H1 (cell line): ENCODE measurements around the gene ZNF57. TPM values are rescaled to one million over a fixed set of nuclear protein-coding genes. Genes with fewer than 3 reads are reported as not detected.

Source experiments
- CTCF ChIA-PET: fragments of 300-600 bp; sonication (Branson Sonifier 250); formaldehyde crosslinking; loops from one replicate; lab custom pipeline; 2021; ENCODE audit not compliant: partially characterized antibody; lab: Charles Lee
- POLR2A ChIA-PET: fragments of 300-600 bp; sonication (Branson Sonifier 250); formaldehyde crosslinking; loops from one replicate; lab custom pipeline; 2021; ENCODE audit warnings: inconsistent platforms; ENCODE audit not compliant: partially characterized antibody; lab: Charles Lee
- DNase-seq, 2 experiments: peaks; one replicate each; pipeline versions ENCODE4 v3.0.0 to v3.0.0-alpha.2; 2010 to 2022; ENCODE audit warnings: low spot score in 2 of 2, low read depth in 1 of 2, mixed read lengths in 1 of 2
- FAIRE-seq: peaks from 2 replicates; lab custom pipeline; 2011; peaks lifted over from hg19 to GRCh38; lab: Jason Lieb, UNC
- H2AFZ ChIP-seq: 2 replicates; pipeline ENCODE4 v1.8.1; 2012; ENCODE audit warnings: low read length, inconsistent platforms
- H2AK5ac ChIP-seq: 2 replicates; pipeline ENCODE4 v1.6.1; 2013; ENCODE audit warnings: low read depth, low read length
- H2BK120ac ChIP-seq: replicated peaks from 2 replicates; pipeline ENCODE3; 2013; ENCODE audit warnings: low read depth, low read length, inconsistent platforms
- H2BK12ac ChIP-seq: 2 replicates; pipeline ENCODE4 v1.6.1; 2013; ENCODE audit warnings: low read depth, low read length
- H2BK15ac ChIP-seq: 2 replicates; pipeline ENCODE4 v1.6.1; 2013; ENCODE audit warnings: low read length
- H2BK20ac ChIP-seq: 2 replicates; pipeline ENCODE4 v1.6.1; 2013; ENCODE audit warnings: low read length
- H2BK5ac ChIP-seq: 2 replicates; pipeline ENCODE4 v1.6.1; 2013; ENCODE audit warnings: low read depth, low read length
- H3K14ac ChIP-seq: 2 replicates; pipeline ENCODE4 v1.6.1; 2013; ENCODE audit warnings: inconsistent platforms; ENCODE audit not compliant: insufficient read length
- H3K18ac ChIP-seq: 2 replicates; pipeline ENCODE4 v1.6.1; 2013; ENCODE audit warnings: low read length; ENCODE audit errors: extremely low read depth
- H3K23ac ChIP-seq: 2 replicates; pipeline ENCODE4 v1.6.1; 2013; ENCODE audit warnings: inconsistent platforms; ENCODE audit not compliant: insufficient read length
- H3K23me2 ChIP-seq: 2 replicates; pipeline ENCODE4 v1.6.1; 2013; ENCODE audit warnings: low read depth, low read length
- H3K27ac ChIP-seq: 2 replicates; pipeline ENCODE4 v1.6.1; 2011; ENCODE audit warnings: low read depth, low read length, inconsistent platforms
- H3K27me3 ChIP-seq, 4 experiments: replicated peaks in 1 of 4; 1 replicate in 1 of 4; 2 replicates in 3 of 4; pipeline versions ENCODE4 v1.6.1 to v1.8.1; 2011 to 2013; ENCODE audit warnings: low read length in 3 of 4, mild to moderate bottlenecking in 3 of 4, inconsistent platforms in 2 of 4, mixed read lengths in 2 of 4, moderate library complexity in 1 of 4; ENCODE audit not compliant: control insufficient read depth in 3 of 4, insufficient read depth in 3 of 4; ENCODE audit errors: extremely low read depth in 1 of 4
- H3K36me3 ChIP-seq, 4 experiments: 2 replicates each; pipeline versions ENCODE4 v1.6.1 to v1.8.1; 2011 to 2013; ENCODE audit warnings: mild to moderate bottlenecking in 4 of 4, low read length in 3 of 4, moderate library complexity in 2 of 4, control low read depth in 1 of 4, inconsistent platforms in 1 of 4; ENCODE audit not compliant: insufficient read depth in 4 of 4, control insufficient read depth in 2 of 4
- H3K4ac ChIP-seq: replicated peaks from 2 replicates; pipeline ENCODE3; 2013; ENCODE audit warnings: low read length, low read depth, mixed read lengths, inconsistent platforms; ENCODE audit not compliant: insufficient read length
- H3K4me1 ChIP-seq, 4 experiments: replicated peaks in 1 of 4; 1 replicate in 1 of 4; 2 replicates in 3 of 4; pipeline versions ENCODE4 v1.6.1 to v1.8.1; 2011 to 2013; ENCODE audit warnings: low read length in 3 of 4, inconsistent platforms in 2 of 4, mixed read lengths in 1 of 4; ENCODE audit not compliant: insufficient read depth in 4 of 4, control insufficient read depth in 3 of 4
- H3K4me2 ChIP-seq, 2 experiments: 2 replicates each; pipeline versions ENCODE4 v1.6.1 to v1.8.1; 2011 to 2013; ENCODE audit warnings: low read depth in 2 of 2, low read length in 2 of 2, control low read depth in 1 of 2, inconsistent platforms in 1 of 2, mild to moderate bottlenecking in 1 of 2; ENCODE audit not compliant: insufficient read depth in 1 of 2
- H3K4me3 ChIP-seq, 4 experiments: fragments of 200-600, 300-600 bp in 1 of 4; sonication (generic), shearing (Covaris generic), sonication (Bioruptor Twin) in 1 of 4; 2 replicates each; pipeline versions ENCODE4 v1.5.1 to v1.8.1; 2011 to 2016; ENCODE audit warnings: low read length in 4 of 4, low read depth in 3 of 4, control low read depth in 2 of 4, inconsistent platforms in 2 of 4, mild to moderate bottlenecking in 2 of 4, mixed read lengths in 1 of 4, moderate library complexity in 1 of 4; ENCODE audit not compliant: insufficient read depth in 2 of 4; ENCODE audit errors: extremely low read depth in 1 of 4
- H3K56ac ChIP-seq: replicated peaks from 2 replicates; pipeline ENCODE3; 2013; ENCODE audit warnings: low read depth, mild to moderate bottlenecking, mixed read lengths, low read length, inconsistent platforms; ENCODE audit not compliant: insufficient read length
- H3K79me1 ChIP-seq: 2 replicates; pipeline ENCODE4 v1.6.1; 2013; ENCODE audit warnings: low read depth, low read length, control low read depth
- H3K79me2 ChIP-seq, 2 experiments: 2 replicates each; pipeline versions ENCODE4 v1.6.1 to v1.8.1; 2012 to 2013; ENCODE audit warnings: low read length in 2 of 2, mild to moderate bottlenecking in 2 of 2, inconsistent platforms in 1 of 2; ENCODE audit not compliant: insufficient read depth in 2 of 2, control insufficient read depth in 1 of 2
- H3K9ac ChIP-seq, 4 experiments: replicated peaks in 1 of 4; 1 replicate in 1 of 4; 2 replicates in 3 of 4; pipeline versions ENCODE4 v1.6.1 to v1.8.1; 2011 to 2013; ENCODE audit warnings: low read depth in 3 of 4, low read length in 3 of 4, control low read depth in 2 of 4, mild to moderate bottlenecking in 2 of 4, moderate library complexity in 2 of 4, inconsistent platforms in 1 of 4; ENCODE audit errors: extremely low read depth in 1 of 4
- H3K9me3 ChIP-seq, 2 experiments: 2 replicates each; pipeline versions ENCODE4 v1.6.1 to v1.8.1; 2012 to 2013; ENCODE audit warnings: mild to moderate bottlenecking in 2 of 2, moderate library complexity in 2 of 2, control low read depth in 1 of 2, inconsistent platforms in 1 of 2, low read depth in 1 of 2, low read length in 1 of 2, mixed read lengths in 1 of 2; ENCODE audit not compliant: insufficient read depth in 2 of 2
- H4K20me1 ChIP-seq, 2 experiments: replicated peaks in 1 of 2; 2 replicates each; pipeline versions ENCODE3 to v1.8.1; 2011 to 2013; ENCODE audit warnings: inconsistent platforms in 2 of 2, low read length in 2 of 2, mild to moderate bottlenecking in 1 of 2; ENCODE audit not compliant: insufficient read depth in 2 of 2, control insufficient read depth in 1 of 2
- H4K5ac ChIP-seq: 2 replicates; pipeline ENCODE4 v1.6.1; 2013; ENCODE audit warnings: low read length, low read depth, mixed read lengths, inconsistent platforms; ENCODE audit not compliant: insufficient read length
- H4K8ac ChIP-seq: 2 replicates; pipeline ENCODE4 v1.8.0; 2013; ENCODE audit warnings: mild to moderate bottlenecking, moderate library complexity, low read length, inconsistent platforms; ENCODE audit not compliant: insufficient read depth; ENCODE audit errors: extremely low read depth
- H4K91ac ChIP-seq: replicated peaks from 2 replicates; pipeline ENCODE3; 2013; ENCODE audit warnings: low read length, mixed read lengths, inconsistent platforms; ENCODE audit not compliant: insufficient read length
- CHD2 ChIP-seq: IDR thresholded peaks from 2 replicates; pipeline ENCODE4 v1.6.1; 2012; ENCODE audit warnings: low read length, improper control_type of control experiment
- EP300 ChIP-seq, 2 experiments: IDR thresholded peaks; 1 replicate in 1 of 2; 2 replicates in 1 of 2; pipeline ENCODE4 v1.6.1; 2011 to 2012; ENCODE audit warnings: low read depth in 2 of 2, low read length in 2 of 2, mild to moderate bottlenecking in 2 of 2, borderline replicate concordance in 1 of 2, inconsistent platforms in 1 of 2, moderate library complexity in 1 of 2
- GABPA ChIP-seq: IDR thresholded peaks from 2 replicates; pipeline ENCODE4 v1.6.1; 2011; ENCODE audit warnings: mild to moderate bottlenecking, low read length, moderate library complexity, borderline replicate concordance; ENCODE audit not compliant: insufficient read depth
- HDAC2 ChIP-seq, 2 experiments: fragments of 300-600 bp in 1 of 2; sonication (generic) in 1 of 2; IDR thresholded peaks; 2 replicates each; pipeline ENCODE4 v1.6.1; 2011 to 2012; ENCODE audit warnings: low read depth in 2 of 2, low read length in 2 of 2, mild to moderate bottlenecking in 2 of 2, moderate library complexity in 2 of 2, borderline replicate concordance in 1 of 2, inconsistent platforms in 1 of 2
- KDM4A ChIP-seq: IDR thresholded peaks from one replicate; pipeline ENCODE4 v1.7.1; 2012; ENCODE audit warnings: low read depth, mild to moderate bottlenecking, moderate library complexity, low read length, inconsistent platforms; ENCODE audit not compliant: severe bottlenecking
- MAFK ChIP-seq: IDR thresholded peaks from 2 replicates; pipeline ENCODE4 v1.6.1; 2012; ENCODE audit warnings: low read depth, mild to moderate bottlenecking, improper control_type of control experiment, low read length
- NANOG ChIP-seq: IDR thresholded peaks from 2 replicates; pipeline ENCODE4 v1.6.1; 2011; ENCODE audit warnings: low read length, low read depth, mild to moderate bottlenecking, inconsistent platforms; ENCODE audit not compliant: insufficient read depth, poor library complexity, severe bottlenecking
- POLR2A ChIP-seq, 2 experiments: IDR thresholded peaks; 1 replicate in 1 of 2; 2 replicates in 1 of 2; pipeline ENCODE4 v1.6.1; 2011; ENCODE audit warnings: low read depth in 2 of 2, low read length in 2 of 2, mild to moderate bottlenecking in 2 of 2; ENCODE audit errors: control extremely low read depth in 1 of 2
- POLR2AphosphoS5 ChIP-seq: IDR thresholded peaks from 2 replicates; pipeline ENCODE4 v1.6.1; 2011; ENCODE audit warnings: low read depth, low read length
- ZNF274 ChIP-seq: IDR thresholded peaks from 2 replicates; pipeline ENCODE4 v1.7.0; 2012; ENCODE audit warnings: low read length, borderline replicate concordance; ENCODE audit errors: extremely low read depth
- WGBS, 2 experiments: shearing (Covaris generic) in 1 of 2; methylation state at CpG; one replicate each; pipeline versions ENCODE4 v1.1.6 to v1.1.7; 2013 to 2015; ENCODE audit warnings: low lambda C conversion rate in 2 of 2, mixed read lengths in 2 of 2, inconsistent platforms in 1 of 2, low coverage in 1 of 2, missing lambda C conversion rate in 1 of 2; ENCODE audit not compliant: insufficient replicate concordance in 2 of 2, insufficient coverage in 1 of 2, insufficient read length in 1 of 2; ENCODE audit errors: extremely low coverage in 1 of 2, missing lambda C conversion rate in 1 of 2; 5-methylcytosine and 5-hydroxymethylcytosine counted together
- polyA plus RNA-seq, 7 experiments: library from polyadenylated mRNA; depleted of rRNA in 3 of 7; stranded (reverse) in 5 of 7; unstranded in 2 of 7; fragments of >200 nt in 5 of 7; fragments of 200-250 nt in 2 of 7; gene quantifications; 1 replicate in 5 of 7; 2 replicates in 1 of 7; 4 replicates in 1 of 7; pipeline versions ENCODE4 v1.2.1 to v1.2.3, GENCODE V29; 2011 to 2013; ENCODE audit warnings: missing spikeins in 2 of 7, mixed read lengths in 2 of 7
- total RNA-seq: library from RNA; stranded (reverse); fragmentation: NEBNext Ultra II Directional; extraction: Animal tissue kit (Norgen Biotek cat#: 25700); gene quantifications from 2 replicates; pipeline ENCODE4 v1.2.1, GENCODE V29; 2021
- TF ChIP-seq, protein P1 (sequence below): IDR thresholded peaks from 2 replicates; pipeline ENCODE4 v1.6.1; 2011; ENCODE audit warnings: low read length, improper control_type of control experiment

ZNF57 gene
- total and polyA plus RNA-seq, 2 of the 8 experiments (the other 6 are each of a cell fraction or from before 2014, with no cell fraction given): 4.9 to 8.9 TPM

DNA sequence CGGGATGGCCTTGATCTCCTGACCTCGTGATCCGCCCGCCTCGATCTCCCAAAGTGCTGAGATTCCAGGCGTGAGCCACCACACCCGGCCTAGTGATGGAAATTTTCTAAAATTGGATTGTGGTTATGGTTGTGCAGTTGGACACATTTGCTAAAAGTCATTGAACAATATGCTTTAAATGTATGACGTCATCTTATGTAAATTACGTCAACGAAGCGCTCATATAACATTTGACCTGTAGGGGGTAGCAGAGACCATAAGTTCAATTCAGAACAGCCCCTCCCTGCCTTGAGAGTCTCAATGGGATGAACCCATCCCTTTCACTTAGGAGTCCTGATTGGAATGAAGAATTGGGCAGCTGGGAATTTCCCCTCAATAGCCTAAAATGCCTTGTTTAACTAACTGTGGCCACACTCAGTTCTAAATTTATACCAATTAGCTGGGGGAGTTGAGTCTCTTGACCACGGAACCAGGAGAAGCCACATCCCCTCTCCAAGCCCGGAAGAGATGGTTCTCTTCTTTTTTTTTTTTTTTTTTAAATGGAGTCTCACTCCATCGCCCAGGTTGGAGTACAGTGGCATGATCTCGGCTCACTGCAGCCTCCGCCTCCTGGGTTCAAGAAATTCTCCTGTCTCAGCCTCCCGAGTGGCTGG is 61.4 kb downstream of the ZNF57 start:
- Histone ChIP-seq H3K4me1 (no peaks in the 10 kb centered on the region), H2AK5ac (no peak overlapping the region), H3K18ac (no peak overlapping the region), H3K9me3 (no peaks in the 10 kb centered on the region), H4K91ac (no peak overlapping the region), H4K5ac (no peak overlapping the region), H2BK5ac (no peak overlapping the region), H4K8ac (no peak overlapping the region), H3K56ac (no peak overlapping the region), H3K79me1 (no peaks in the 10 kb centered on the region), H3K9ac (no peak overlapping the region), H2BK12ac (no peak overlapping the region), H4K20me1 (no peaks in the 10 kb centered on the region), H2AFZ (no peak overlapping the region), H2BK20ac (no peak overlapping the region), H3K14ac (no peak overlapping the region), H3K79me2 (no peaks in the 10 kb centered on the region), H3K4me3 (no peak overlapping the region), H3K23me2 (no peaks in the 10 kb centered on the region), H2BK15ac (no peak overlapping the region), H3K27me3 (no peaks in the 10 kb centered on the region; a peak in 1 of 7 replicates), H3K4ac (no peak overlapping the region), H3K23ac (no peak overlapping the region), H2BK120ac (no peak overlapping the region), H3K4me2 (no peak overlapping the region), H3K36me3 (no peaks in the 10 kb centered on the region), H3K27ac (no peak overlapping the region)
- CTCF ChIA-PET: interaction anchor here (0.6 to 18.9 kb wide), 36 partner anchors 9 to 740 kb away, joined by 3 to 260 read pairs (median 4); no protein-coding TSS in a partner anchor
- peak in 1 of 2 experiments; percentile 69 for DNase-seq
- POLR2A ChIA-PET: interaction anchor here (0.7 to 1.4 kb wide), 2 partner anchors 11 to 113 kb away, joined by 3 to 4 read pairs; no protein-coding TSS in a partner anchor
- peak; percentile 99 for FAIRE-seq
- WGBS, 2 experiments: 45% methylated on average over 13 of the region's 17 CpGs; no CpG with 5 or more reads in 1 of the 2 experiments
- TF ChIP-seq ZNF274 (no peak), EP300 (IDR thresholded peaks at IDR 0.05; ENCODE audit: borderline replicate concordance in 1 of 2, low read depth in 2 of 2, low read length in 2 of 2) (no peak), GABPA (no peak), MAFK (no peak), HDAC2 (IDR thresholded peaks at IDR 0.05; ENCODE audit: borderline replicate concordance in 1 of 2, low read depth in 2 of 2, low read length in 2 of 2) (no peak), POLR2AphosphoS5 (no peak), CHD2 (no peak), NANOG (no peak), KDM4A (no peak), POLR2A (IDR thresholded peaks at IDR 0.05; ENCODE audit: control extremely low read depth in 1 of 2, low read depth in 2 of 2, low read length in 2 of 2) (no peak)
- TF ChIP-seq, protein P1, sequence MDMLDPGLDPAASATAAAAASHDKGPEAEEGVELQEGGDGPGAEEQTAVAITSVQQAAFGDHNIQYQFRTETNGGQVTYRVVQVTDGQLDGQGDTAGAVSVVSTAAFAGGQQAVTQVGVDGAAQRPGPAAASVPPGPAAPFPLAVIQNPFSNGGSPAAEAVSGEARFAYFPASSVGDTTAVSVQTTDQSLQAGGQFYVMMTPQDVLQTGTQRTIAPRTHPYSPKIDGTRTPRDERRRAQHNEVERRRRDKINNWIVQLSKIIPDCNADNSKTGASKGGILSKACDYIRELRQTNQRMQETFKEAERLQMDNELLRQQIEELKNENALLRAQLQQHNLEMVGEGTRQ: no peak
